ENCODE data around the gene LRRC8A.

LRRC8A gene

DNA sequence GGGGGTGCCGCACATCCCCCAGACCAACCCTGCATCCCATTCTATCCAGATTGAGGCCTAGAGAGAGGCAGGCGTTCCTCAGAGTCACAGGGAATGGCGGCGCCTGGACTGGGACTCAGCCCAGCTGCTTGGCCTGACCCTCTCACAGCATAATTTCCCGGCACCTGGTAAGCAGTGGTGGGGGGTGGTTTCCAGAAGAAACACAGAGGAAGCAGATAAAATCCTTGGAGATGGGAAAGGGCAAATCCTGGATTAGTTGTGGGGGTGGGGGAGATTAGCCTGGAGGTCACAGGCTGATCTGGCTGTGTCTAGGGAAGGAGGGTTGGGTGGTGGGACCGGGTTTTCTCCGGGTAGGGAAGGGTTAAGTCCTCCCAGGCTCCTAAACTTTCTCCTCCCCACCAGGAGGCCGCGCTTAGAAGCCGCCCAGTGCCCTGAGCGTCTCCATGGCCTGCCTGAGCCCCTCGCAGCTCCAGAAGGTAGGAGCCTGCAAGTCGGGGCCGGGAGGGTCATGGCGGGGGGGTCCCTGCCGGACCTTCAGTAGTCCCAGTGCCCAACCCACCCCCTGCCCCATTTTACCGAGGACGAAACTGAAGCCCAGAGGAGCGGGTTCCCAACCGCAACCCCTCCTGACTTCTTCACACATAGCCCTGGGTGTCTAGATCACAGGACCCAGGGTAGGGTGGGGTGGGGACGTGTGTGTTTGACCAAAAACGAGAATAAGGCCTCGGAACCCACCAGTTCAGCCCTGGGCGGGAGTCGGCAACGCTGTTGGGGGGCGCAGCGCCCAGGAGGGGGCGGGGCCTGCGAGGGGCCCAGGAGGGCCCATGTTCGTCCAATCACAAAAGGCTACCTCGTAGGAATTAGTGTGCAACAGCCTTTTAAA is 40.2 kb downstream of the LRRC8A start (continued):
- TF ChIP-seq, protein P1, sequence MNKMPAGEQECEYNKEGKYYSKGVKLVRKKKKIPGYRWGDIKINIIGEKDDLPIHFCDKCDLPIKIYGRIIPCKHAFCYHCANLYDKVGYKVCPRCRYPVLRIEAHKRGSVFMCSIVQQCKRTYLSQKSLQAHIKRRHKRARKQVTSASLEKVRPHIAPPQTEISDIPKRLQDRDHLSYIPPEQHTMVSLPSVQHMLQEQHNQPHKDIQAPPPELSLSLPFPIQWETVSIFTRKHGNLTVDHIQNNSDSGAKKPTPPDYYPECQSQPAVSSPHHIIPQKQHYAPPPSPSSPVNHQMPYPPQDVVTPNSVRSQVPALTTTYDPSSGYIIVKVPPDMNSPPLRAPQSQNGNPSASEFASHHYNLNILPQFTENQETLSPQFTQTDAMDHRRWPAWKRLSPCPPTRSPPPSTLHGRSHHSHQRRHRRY (tag by site-specific recombination; IDR thresholded peaks at IDR 0.05): no peak
- TF ChIP-seq, protein P2, sequence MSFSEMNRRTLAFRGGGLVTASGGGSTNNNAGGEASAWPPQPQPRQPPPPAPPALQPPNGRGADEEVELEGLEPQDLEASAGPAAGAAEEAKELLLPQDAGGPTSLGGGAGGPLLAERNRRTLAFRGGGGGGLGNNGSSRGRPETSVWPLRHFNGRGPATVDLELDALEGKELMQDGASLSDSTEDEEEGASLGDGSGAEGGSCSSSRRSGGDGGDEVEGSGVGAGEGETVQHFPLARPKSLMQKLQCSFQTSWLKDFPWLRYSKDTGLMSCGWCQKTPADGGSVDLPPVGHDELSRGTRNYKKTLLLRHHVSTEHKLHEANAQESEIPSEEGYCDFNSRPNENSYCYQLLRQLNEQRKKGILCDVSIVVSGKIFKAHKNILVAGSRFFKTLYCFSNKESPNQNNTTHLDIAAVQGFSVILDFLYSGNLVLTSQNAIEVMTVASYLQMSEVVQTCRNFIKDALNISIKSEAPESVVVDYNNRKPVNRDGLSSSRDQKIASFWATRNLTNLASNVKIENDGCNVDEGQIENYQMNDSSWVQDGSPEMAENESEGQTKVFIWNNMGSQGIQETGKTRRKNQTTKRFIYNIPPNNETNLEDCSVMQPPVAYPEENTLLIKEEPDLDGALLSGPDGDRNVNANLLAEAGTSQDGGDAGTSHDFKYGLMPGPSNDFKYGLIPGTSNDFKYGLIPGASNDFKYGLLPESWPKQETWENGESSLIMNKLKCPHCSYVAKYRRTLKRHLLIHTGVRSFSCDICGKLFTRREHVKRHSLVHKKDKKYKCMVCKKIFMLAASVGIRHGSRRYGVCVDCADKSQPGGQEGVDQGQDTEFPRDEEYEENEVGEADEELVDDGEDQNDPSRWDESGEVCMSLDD (tag by site-specific recombination; IDR thresholded peaks at IDR 0.05): no peak
- TF ChIP-seq ZNF114 (tag by site-specific recombination; IDR thresholded peaks at IDR 0.05) (no peak), ZNF529 (tag by site-specific recombination; IDR thresholded peaks at IDR 0.05; ENCODE audit: insufficient replicate concordance) (no peak), ZNF600 (tag by site-specific recombination; IDR thresholded peaks at IDR 0.05) (peak; percentile 57; the same call in 1 of the 2 replicates), GLIS1 (tag by site-specific recombination; IDR thresholded peaks at IDR 0.05) (peak; percentile 57; the same call in 1 of the 2 replicates), ZNF302 (tag by site-specific recombination; IDR thresholded peaks at IDR 0.05; ENCODE audit: low read depth) (no peak), HOXA7 (CRISPR knock-in tag; IDR thresholded peaks at IDR 0.05; ENCODE audit: borderline replicate concordance) (no peak), GLI4 (tag by site-specific recombination; IDR thresholded peaks at IDR 0.05) (no peak), ZBTB48 (tag by site-specific recombination; IDR thresholded peaks at IDR 0.05) (peak; percentile 41; the same call in 1 of the 2 replicates), SCRT1 (tag by site-specific recombination; IDR thresholded peaks at IDR 0.05; ENCODE audit: borderline replicate concordance) (no peak), ZBTB17 (tag by site-specific recombination; IDR thresholded peaks at IDR 0.05) (no peak), KLF1 (tag by site-specific recombination; IDR thresholded peaks at IDR 0.05) (no peak), RBAK (tag by site-specific recombination; IDR thresholded peaks at IDR 0.05) (no peak), REPIN1 (tag by site-specific recombination; IDR thresholded peaks at IDR 0.05; ENCODE audit: low read depth) (no peak), ZNF221 (tag by site-specific recombination; IDR thresholded peaks at IDR 0.05; ENCODE audit: borderline replicate concordance) (no peak), ZNF214 (tag by site-specific recombination; IDR thresholded peaks at IDR 0.05; ENCODE audit: borderline replicate concordance) (no peak), ZNF660 (tag by site-specific recombination; IDR thresholded peaks at IDR 0.05) (no peak), ZNF785 (tag by site-specific recombination; IDR thresholded peaks at IDR 0.05) (no peak), KLF7 (tag by site-specific recombination; IDR thresholded peaks at IDR 0.05; ENCODE audit: borderline replicate concordance) (0 out of 2 replicates have a peak, but pooled peaks have one; percentile 34), ZNF248 (tag by site-specific recombination; IDR thresholded peaks at IDR 0.05) (no peak), EGR2 (tag by site-specific recombination; IDR thresholded peaks at IDR 0.05; ENCODE audit: low read depth) (no peak), GLIS2 (tag by site-specific recombination; IDR thresholded peaks at IDR 0.05) (peak; percentile 46; the same call in 1 of the 2 replicates), ZNF501 (tag by site-specific recombination; IDR thresholded peaks at IDR 0.05) (no peak)
- TF ChIP-seq, protein P3, sequence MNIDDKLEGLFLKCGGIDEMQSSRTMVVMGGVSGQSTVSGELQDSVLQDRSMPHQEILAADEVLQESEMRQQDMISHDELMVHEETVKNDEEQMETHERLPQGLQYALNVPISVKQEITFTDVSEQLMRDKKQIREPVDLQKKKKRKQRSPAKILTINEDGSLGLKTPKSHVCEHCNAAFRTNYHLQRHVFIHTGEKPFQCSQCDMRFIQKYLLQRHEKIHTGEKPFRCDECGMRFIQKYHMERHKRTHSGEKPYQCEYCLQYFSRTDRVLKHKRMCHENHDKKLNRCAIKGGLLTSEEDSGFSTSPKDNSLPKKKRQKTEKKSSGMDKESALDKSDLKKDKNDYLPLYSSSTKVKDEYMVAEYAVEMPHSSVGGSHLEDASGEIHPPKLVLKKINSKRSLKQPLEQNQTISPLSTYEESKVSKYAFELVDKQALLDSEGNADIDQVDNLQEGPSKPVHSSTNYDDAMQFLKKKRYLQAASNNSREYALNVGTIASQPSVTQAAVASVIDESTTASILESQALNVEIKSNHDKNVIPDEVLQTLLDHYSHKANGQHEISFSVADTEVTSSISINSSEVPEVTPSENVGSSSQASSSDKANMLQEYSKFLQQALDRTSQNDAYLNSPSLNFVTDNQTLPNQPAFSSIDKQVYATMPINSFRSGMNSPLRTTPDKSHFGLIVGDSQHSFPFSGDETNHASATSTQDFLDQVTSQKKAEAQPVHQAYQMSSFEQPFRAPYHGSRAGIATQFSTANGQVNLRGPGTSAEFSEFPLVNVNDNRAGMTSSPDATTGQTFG (tag by site-specific recombination; IDR thresholded peaks at IDR 0.05; ENCODE audit: borderline replicate concordance): no peak
- TF ChIP-seq, protein P4, sequence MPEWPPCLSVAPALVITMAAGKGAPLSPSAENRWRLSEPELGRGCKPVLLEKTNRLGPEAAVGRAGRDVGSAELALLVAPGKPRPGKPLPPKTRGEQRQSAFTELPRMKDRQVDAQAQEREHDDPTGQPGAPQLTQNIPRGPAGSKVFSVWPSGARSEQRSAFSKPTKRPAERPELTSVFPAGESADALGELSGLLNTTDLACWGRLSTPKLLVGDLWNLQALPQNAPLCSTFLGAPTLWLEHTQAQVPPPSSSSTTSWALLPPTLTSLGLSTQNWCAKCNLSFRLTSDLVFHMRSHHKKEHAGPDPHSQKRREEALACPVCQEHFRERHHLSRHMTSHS (tag by site-specific recombination; IDR thresholded peaks at IDR 0.05): no peak
- TF ChIP-seq, protein P5, sequence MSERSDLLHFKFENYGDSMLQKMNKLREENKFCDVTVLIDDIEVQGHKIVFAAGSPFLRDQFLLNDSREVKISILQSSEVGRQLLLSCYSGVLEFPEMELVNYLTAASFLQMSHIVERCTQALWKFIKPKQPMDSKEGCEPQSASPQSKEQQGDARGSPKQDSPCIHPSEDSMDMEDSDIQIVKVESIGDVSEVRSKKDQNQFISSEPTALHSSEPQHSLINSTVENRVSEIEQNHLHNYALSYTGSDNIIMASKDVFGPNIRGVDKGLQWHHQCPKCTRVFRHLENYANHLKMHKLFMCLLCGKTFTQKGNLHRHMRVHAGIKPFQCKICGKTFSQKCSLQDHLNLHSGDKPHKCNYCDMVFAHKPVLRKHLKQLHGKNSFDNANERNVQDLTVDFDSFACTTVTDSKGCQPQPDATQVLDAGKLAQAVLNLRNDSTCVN (tag by site-specific recombination; optimal IDR thresholded peaks at IDR 0.05): peak; percentile 19

All from HEK293 (cell line).